Neuronal stem cell (in vitro differentiated cells): ENCODE measurements around the gene ATP5F1D.

ENCODE experiments used
- DNase-seq: peaks from one replicate; pipeline ENCODE4 v3.0.0-alpha.2; 2013; ENCODE audit warnings: low spot score
- H2AFZ ChIP-seq: one replicate; pipeline ENCODE4 v1.6.1; 2013; ENCODE audit warnings: mild to moderate bottlenecking, low read length, inconsistent platforms
- H2AK5ac ChIP-seq: 2 replicates; pipeline ENCODE4 v1.6.1; 2013; ENCODE audit warnings: low read depth, mild to moderate bottlenecking, inconsistent platforms, low read length, moderate library complexity, mixed read lengths
- H2BK120ac ChIP-seq: 2 replicates; pipeline ENCODE4 v1.6.1; 2013; ENCODE audit warnings: low read depth, mild to moderate bottlenecking, inconsistent platforms, low read length, moderate library complexity, mixed read lengths
- H2BK12ac ChIP-seq: one replicate; pipeline ENCODE4 v1.6.1; 2013; ENCODE audit warnings: low read length, inconsistent platforms
- H2BK15ac ChIP-seq: 2 replicates; pipeline ENCODE4 v1.6.1; 2013; ENCODE audit warnings: mild to moderate bottlenecking, low read length, inconsistent platforms, mixed read lengths
- H2BK5ac ChIP-seq: one replicate; pipeline ENCODE4 v1.6.1; 2013; ENCODE audit warnings: inconsistent platforms, mild to moderate bottlenecking, low read length, moderate library complexity
- H3K14ac ChIP-seq: one replicate; pipeline ENCODE4 v1.6.1; 2013; ENCODE audit warnings: low read length, inconsistent platforms
- H3K18ac ChIP-seq: 2 replicates; pipeline ENCODE4 v1.6.1; 2013; ENCODE audit warnings: low read length, inconsistent platforms
- H3K23ac ChIP-seq: 2 replicates; pipeline ENCODE4 v1.6.1; 2013; ENCODE audit warnings: low read depth, mild to moderate bottlenecking, mixed read lengths, low read length, inconsistent platforms; ENCODE audit not compliant: poor library complexity
- H3K27ac ChIP-seq: replicated peaks from 3 replicates; pipeline ENCODE4 v1.5.1; 2013; ENCODE audit warnings: low read length, inconsistent platforms
- H3K27me3 ChIP-seq, 3 experiments: 2 replicates each; pipeline ENCODE4 v1.6.1; 2013; ENCODE audit warnings: low read length in 3 of 3, mild to moderate bottlenecking in 2 of 3, inconsistent platforms in 1 of 3, low read depth in 1 of 3, mixed read lengths in 1 of 3, moderate library complexity in 1 of 3; ENCODE audit not compliant: control insufficient read depth in 3 of 3, insufficient read depth in 3 of 3
- H3K36me3 ChIP-seq, 2 donors: replicated peaks in 1 of 2; 2 replicates each; pipeline ENCODE4 v1.6.1; 2013; ENCODE audit warnings: low read length in 2 of 2; ENCODE audit not compliant: control insufficient read depth in 2 of 2, insufficient read depth in 2 of 2
- H3K4ac ChIP-seq: 2 replicates; pipeline ENCODE4 v1.6.1; 2013; ENCODE audit warnings: inconsistent platforms, mild to moderate bottlenecking, low read length, moderate library complexity
- H3K4me1 ChIP-seq, 2 donors: 1 replicate in 1 of 2; 2 replicates in 1 of 2; pipeline ENCODE4 v1.6.1; 2013; ENCODE audit warnings: low read length in 2 of 2, low read depth in 1 of 2; ENCODE audit not compliant: control insufficient read depth in 2 of 2, insufficient read depth in 1 of 2
- H3K4me2 ChIP-seq: one replicate; pipeline ENCODE4 v1.6.1; 2013; ENCODE audit warnings: mild to moderate bottlenecking, low read length, inconsistent platforms; ENCODE audit not compliant: insufficient read depth, poor library complexity, severe bottlenecking
- H3K4me3 ChIP-seq, 2 donors: 2 replicates each; pipeline ENCODE4 v1.5.1; 2013; ENCODE audit warnings: low read length in 2 of 2, mild to moderate bottlenecking in 2 of 2, inconsistent platforms in 1 of 2, moderate library complexity in 1 of 2
- H3K79me1 ChIP-seq: one replicate; pipeline ENCODE4 v1.6.1; 2013; ENCODE audit warnings: low read depth, mild to moderate bottlenecking, inconsistent platforms, low read length, moderate library complexity
- H3K9ac ChIP-seq: one replicate; pipeline ENCODE4 v1.6.1; 2013; ENCODE audit warnings: mild to moderate bottlenecking, low read depth, low read length, inconsistent platforms; ENCODE audit not compliant: poor library complexity
- H3K9me3 ChIP-seq, 2 donors: replicated peaks in 1 of 2; 2 replicates each; pipeline versions ENCODE3 to v1.6.1; 2013; ENCODE audit warnings: low read length in 2 of 2, mild to moderate bottlenecking in 2 of 2, inconsistent platforms in 1 of 2, low read depth in 1 of 2, mixed read lengths in 1 of 2, moderate library complexity in 1 of 2; ENCODE audit not compliant: control insufficient read depth in 2 of 2, insufficient read depth in 1 of 2
- H4K8ac ChIP-seq: one replicate; pipeline ENCODE4 v1.6.1; 2013; ENCODE audit warnings: low read depth, mild to moderate bottlenecking, inconsistent platforms, low read length, moderate library complexity
- H4K91ac ChIP-seq: one replicate; pipeline ENCODE4 v1.6.1; 2013; ENCODE audit warnings: low read length, low read depth, mild to moderate bottlenecking, inconsistent platforms; ENCODE audit not compliant: poor library complexity
- WGBS, 2 donors: extraction: QIAGEN DNeasy Blood & Tissue Kit; methylation state at CpG; one replicate each; pipeline ENCODE4 v1.1.7; 2013; ENCODE audit warnings: missing lambda C conversion rate in 2 of 2, mixed read lengths in 1 of 2; ENCODE audit not compliant: insufficient read length in 2 of 2, insufficient replicate concordance in 1 of 2; ENCODE audit errors: extremely low coverage in 2 of 2; 5-methylcytosine and 5-hydroxymethylcytosine counted together

The ATP5F1D gene

GRCh38 chr19:1292419-1293151 is 51.0 kb downstream of the ATP5F1D start:
- Histone ChIP-seq H3K14ac (no peak overlapping the region), H2AFZ (no peak overlapping the region), H4K8ac (no peak overlapping the region), H2BK5ac (no peak overlapping the region), H3K9ac (no peak overlapping the region), H3K27me3 (peaks cover 0 to 8% (median 0%) of the 10 kb centered on the region in 3 experiments), H3K4me2 (no peak overlapping the region), H3K4ac (no peak overlapping the region), H3K4me1 (peaks cover 6% of the 10 kb centered on the region in 2 donors), H2BK15ac (no peak overlapping the region), H3K36me3 (peaks cover 3% of the 10 kb centered on the region in 2 donors), H2BK12ac (no peak overlapping the region), H3K79me1 (peaks cover 29% of the 10 kb centered on the region), H3K18ac (no peak overlapping the region), H3K27ac (no peak overlapping the region), H3K9me3 (no peaks in the 10 kb centered on the region), H2AK5ac (no peak overlapping the region), H3K23ac (no peak overlapping the region), H4K91ac (no peak overlapping the region), H3K4me3 (no peak overlapping the region), H2BK120ac (no peak overlapping the region)
- WGBS, 2 donors = no CpG with 5 or more reads among the region's 17 CpGs
- DNase-seq = no peak

DNA sequence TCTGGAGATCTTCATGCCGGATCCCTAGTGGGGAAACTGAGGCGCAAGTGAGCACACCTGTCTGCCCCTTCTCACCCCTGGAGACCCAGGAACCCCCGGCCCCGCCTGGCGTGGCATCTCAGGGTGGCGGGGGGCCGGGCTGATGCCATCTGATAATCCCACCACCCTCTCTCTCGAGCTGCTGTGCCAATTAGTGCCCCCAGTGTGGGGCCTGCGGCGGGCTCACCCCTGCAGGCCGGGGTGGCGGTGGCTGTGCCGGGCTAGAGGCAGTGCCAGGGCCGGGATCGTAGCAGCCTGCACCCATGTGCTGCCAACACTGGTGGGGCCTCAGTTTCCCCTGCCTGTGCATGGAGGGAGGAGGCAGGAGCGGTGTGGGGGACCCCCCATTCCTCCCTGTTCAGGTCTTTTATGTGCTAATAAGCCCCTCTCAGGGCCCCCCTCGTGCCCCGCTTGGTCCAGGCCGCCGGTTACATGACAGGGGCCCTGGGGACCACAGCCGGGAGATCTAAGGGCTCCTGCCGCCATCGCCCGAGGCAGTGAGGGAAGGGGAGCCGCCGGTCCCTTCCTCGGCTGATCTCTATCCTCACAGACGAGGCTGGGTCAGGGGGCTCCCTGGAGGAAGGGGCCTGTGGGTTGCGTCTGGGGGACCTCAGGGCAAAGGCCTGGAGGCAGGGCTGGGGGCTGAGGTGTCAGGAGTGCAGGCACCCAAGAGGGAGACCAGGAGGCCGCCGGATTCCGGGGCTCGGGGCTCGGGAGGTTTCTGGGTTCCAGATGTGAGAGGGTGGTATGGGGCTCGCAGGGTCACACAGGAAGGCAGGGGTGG is 52.4 kb downstream of the ATP5F1D start:
- H2AFZ ChIP-seq = no peak overlapping the region
- peaks cover 5 to 12% of the 10 kb centered on the region in 2 donors for H3K36me3 ChIP-seq
- H3K4me3 ChIP-seq = no peak overlapping the region
- H3K4me2 ChIP-seq = peak overlapping the region; percentile 2
- no peak overlapping the region for H4K91ac ChIP-seq
- WGBS, 2 donors = no CpG with 5 or more reads among the region's 35 CpGs
- peaks cover 16% of the 10 kb centered on the region for H3K79me1 ChIP-seq
- H3K9me3 ChIP-seq = no peaks in the 10 kb centered on the region
- H4K8ac ChIP-seq = no peak overlapping the region
- no peak overlapping the region for H2BK15ac ChIP-seq
- DNase-seq = no peak
- H3K18ac ChIP-seq = peak overlapping the region; percentile 17
- no peak overlapping the region for H3K14ac ChIP-seq
- H3K27me3 ChIP-seq = peaks cover 0 to 8% (median 0%) of the 10 kb centered on the region in 3 experiments
- peak overlapping the region; percentile 84 for H2AK5ac ChIP-seq
- H2BK120ac ChIP-seq = no peak overlapping the region
- H2BK5ac ChIP-seq = peak overlapping the region; percentile 53
- H3K4me1 ChIP-seq = peaks cover 0 to 2% of the 10 kb centered on the region in 2 donors
- H3K9ac ChIP-seq = no peak overlapping the region
- no peak overlapping the region for H3K23ac ChIP-seq
- H3K27ac ChIP-seq = no peak overlapping the region
- no peak overlapping the region for H3K4ac ChIP-seq
- no peak overlapping the region for H2BK12ac ChIP-seq
